ENCODE data around the gene KRTAP23-1. TPM values are rescaled to one million over a fixed set of nuclear protein-coding genes. Genes with fewer than 3 reads are reported as not detected.

The KRTAP23-1 gene
- total RNA-seq, 1 experiment from 2014 or later, result not detected

DNA sequence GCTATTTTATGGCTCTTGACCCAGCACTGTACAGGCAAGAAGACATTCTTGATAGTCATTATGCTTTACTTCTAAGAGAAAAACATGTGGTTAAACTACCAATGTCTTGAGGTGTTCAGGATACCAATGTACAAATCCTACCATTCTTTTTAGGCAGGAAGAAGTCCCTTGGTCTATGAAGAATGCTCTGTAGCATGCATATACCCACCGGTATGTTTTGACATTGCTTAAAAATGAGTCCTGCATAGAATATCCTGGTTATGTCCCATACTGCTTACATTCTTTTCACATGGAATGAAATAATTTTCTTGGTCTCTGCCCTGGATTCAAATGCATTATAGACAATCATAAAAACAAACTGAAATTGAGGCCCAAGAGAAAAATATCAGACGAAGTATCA lies 15.7 kb downstream of the KRTAP23-1 start (continued):
- TF ChIP-seq, protein P1, sequence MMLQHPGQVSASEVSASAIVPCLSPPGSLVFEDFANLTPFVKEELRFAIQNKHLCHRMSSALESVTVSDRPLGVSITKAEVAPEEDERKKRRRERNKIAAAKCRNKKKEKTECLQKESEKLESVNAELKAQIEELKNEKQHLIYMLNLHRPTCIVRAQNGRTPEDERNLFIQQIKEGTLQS (CRISPR knock-in tag; conservative IDR thresholded peaks at IDR 0.05), result no peak
- TF ChIP-seq RORB (CRISPR knock-in tag; IDR thresholded peaks at IDR 0.05) (no peak), ZNF263 (CRISPR knock-in tag; IDR thresholded peaks at IDR 0.05; ENCODE audit: low read depth) (no peak)
- TF ChIP-seq, protein P2, sequence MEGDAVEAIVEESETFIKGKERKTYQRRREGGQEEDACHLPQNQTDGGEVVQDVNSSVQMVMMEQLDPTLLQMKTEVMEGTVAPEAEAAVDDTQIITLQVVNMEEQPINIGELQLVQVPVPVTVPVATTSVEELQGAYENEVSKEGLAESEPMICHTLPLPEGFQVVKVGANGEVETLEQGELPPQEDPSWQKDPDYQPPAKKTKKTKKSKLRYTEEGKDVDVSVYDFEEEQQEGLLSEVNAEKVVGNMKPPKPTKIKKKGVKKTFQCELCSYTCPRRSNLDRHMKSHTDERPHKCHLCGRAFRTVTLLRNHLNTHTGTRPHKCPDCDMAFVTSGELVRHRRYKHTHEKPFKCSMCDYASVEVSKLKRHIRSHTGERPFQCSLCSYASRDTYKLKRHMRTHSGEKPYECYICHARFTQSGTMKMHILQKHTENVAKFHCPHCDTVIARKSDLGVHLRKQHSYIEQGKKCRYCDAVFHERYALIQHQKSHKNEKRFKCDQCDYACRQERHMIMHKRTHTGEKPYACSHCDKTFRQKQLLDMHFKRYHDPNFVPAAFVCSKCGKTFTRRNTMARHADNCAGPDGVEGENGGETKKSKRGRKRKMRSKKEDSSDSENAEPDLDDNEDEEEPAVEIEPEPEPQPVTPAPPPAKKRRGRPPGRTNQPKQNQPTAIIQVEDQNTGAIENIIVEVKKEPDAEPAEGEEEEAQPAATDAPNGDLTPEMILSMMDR (IDR thresholded peaks at IDR 0.05), result no peak

DNA sequence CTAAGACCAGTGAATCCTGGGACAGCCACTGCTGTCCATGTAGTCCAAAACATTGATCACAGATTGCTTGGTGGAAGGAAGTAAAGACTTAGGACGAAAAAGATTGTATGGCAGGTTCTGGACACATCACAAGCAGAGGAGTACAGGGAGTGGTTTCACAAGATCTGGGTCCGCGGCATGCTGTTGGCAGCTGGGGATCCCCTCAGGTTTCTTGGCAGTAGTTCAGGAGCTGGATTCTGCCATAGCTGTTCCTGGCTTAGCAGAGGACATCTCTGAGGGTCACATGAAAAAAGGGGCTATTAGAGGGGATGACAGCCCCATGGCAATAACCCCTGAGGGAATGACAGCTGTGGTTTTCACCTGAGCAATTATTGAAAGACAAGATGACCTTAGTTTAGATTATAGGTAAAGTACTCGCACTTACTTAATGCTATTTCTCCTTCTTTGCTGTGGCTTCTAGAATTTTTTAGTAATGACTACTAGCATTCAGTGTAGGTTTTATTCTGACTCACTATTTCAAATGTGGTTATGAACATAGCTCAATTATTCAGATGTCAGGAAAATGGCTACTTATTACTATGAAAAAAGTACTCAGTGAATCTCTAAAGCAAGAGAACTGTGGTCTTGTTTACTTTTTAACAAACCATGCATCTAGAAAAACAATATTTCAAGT lies 19.1 kb downstream of the KRTAP23-1 start:
- POLR2A ChIA-PET, result no interaction called here

DNA sequence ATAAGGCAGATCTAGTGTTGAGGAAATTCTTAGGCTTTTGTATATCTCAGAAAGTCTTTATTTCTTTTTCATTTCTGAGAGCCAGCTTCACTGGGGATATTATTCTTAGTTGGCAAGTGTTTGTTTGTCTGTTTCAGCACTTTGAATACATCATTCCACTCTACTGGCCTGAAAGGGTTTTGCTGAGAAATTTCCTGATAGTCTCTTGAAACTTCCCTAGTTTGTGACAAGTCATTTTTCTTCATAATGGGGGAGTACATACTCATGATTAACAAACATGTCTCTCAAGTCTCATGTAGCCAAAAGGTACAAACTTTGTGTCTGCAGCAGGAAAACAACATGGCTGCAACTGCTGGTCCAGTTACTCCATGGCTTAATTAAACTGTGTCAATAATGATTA lies 22.0 kb downstream of the KRTAP23-1 start:
- no peaks in the 10 kb centered on the region for H3K27me3 Mint-ChIP-seq (ENCODE audit: low read depth)
- no peak overlapping the region for H3K4me3 Mint-ChIP-seq
- peaks cover 32% of the 10 kb centered on the region for H3K9me3 Mint-ChIP-seq
- H3K4me1 Mint-ChIP-seq, result 0 out of 2 replicates have a peak, but pooled peaks cover 4% of the 10 kb centered on the region
- H3K27ac Mint-ChIP-seq, result no peak overlapping the region
- CTCF ChIA-PET, result no interaction called here
- no peak for ATAC-seq
- no peak for DNase-seq (ENCODE audit: low spot score)
- POLR2A ChIA-PET, result no interaction called here
- H3K36me3 Mint-ChIP-seq, result peaks cover 3% of the 10 kb centered on the region; the same call in 1 of the 2 replicates
- TF ChIP-seq, protein P3, sequence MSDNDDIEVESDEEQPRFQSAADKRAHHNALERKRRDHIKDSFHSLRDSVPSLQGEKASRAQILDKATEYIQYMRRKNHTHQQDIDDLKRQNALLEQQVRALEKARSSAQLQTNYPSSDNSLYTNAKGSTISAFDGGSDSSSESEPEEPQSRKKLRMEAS (CRISPR knock-in tag; IDR thresholded peaks at IDR 0.05), result no peak
- no peak for TF ChIP-seq ESRRA (CRISPR knock-in tag; IDR thresholded peaks at IDR 0.05; ENCODE audit: borderline replicate concordance)
- TF ChIP-seq, protein P4, sequence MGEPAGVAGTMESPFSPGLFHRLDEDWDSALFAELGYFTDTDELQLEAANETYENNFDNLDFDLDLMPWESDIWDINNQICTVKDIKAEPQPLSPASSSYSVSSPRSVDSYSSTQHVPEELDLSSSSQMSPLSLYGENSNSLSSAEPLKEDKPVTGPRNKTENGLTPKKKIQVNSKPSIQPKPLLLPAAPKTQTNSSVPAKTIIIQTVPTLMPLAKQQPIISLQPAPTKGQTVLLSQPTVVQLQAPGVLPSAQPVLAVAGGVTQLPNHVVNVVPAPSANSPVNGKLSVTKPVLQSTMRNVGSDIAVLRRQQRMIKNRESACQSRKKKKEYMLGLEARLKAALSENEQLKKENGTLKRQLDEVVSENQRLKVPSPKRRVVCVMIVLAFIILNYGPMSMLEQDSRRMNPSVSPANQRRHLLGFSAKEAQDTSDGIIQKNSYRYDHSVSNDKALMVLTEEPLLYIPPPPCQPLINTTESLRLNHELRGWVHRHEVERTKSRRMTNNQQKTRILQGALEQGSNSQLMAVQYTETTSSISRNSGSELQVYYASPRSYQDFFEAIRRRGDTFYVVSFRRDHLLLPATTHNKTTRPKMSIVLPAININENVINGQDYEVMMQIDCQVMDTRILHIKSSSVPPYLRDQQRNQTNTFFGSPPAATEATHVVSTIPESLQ (CRISPR knock-in tag; IDR thresholded peaks at IDR 0.05), result no peak
- TF ChIP-seq GRHL2 (CRISPR knock-in tag; IDR thresholded peaks at IDR 0.05; ENCODE audit: insufficient replicate concordance, severe bottlenecking), result no peak
- TF ChIP-seq, protein P5, sequence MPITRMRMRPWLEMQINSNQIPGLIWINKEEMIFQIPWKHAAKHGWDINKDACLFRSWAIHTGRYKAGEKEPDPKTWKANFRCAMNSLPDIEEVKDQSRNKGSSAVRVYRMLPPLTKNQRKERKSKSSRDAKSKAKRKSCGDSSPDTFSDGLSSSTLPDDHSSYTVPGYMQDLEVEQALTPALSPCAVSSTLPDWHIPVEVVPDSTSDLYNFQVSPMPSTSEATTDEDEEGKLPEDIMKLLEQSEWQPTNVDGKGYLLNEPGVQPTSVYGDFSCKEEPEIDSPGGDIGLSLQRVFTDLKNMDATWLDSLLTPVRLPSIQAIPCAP (CRISPR knock-in tag; IDR thresholded peaks at IDR 0.05), result no peak
- TF ChIP-seq TP53 (CRISPR knock-in tag; IDR thresholded peaks at IDR 0.05), result no peak
- TF ChIP-seq OVOL2 (CRISPR knock-in tag; IDR thresholded peaks at IDR 0.05; ENCODE audit: borderline replicate concordance), result no peak
- TF ChIP-seq NFATC4 (CRISPR knock-in tag; IDR thresholded peaks at IDR 0.05), result no peak
- TF ChIP-seq, protein P6, sequence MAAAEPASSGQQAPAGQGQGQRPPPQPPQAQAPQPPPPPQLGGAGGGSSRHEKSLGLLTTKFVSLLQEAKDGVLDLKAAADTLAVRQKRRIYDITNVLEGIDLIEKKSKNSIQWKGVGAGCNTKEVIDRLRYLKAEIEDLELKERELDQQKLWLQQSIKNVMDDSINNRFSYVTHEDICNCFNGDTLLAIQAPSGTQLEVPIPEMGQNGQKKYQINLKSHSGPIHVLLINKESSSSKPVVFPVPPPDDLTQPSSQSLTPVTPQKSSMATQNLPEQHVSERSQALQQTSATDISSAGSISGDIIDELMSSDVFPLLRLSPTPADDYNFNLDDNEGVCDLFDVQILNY (CRISPR knock-in tag; IDR thresholded peaks at IDR 0.05), result no peak
- TF ChIP-seq FOXP1 (CRISPR knock-in tag; IDR thresholded peaks at IDR 0.05; ENCODE audit: borderline replicate concordance), result no peak
- TF ChIP-seq ZNF317 (CRISPR knock-in tag; IDR thresholded peaks at IDR 0.05; ENCODE audit: borderline replicate concordance, low read depth), result no peak

More for the DNA sequence above, 19.1 kb downstream of the KRTAP23-1 start:
- no peak for TF ChIP-seq ZNF121 (CRISPR knock-in tag; IDR thresholded peaks at IDR 0.05)
- TF ChIP-seq FOXJ3 (CRISPR knock-in tag; IDR thresholded peaks at IDR 0.05; ENCODE audit: borderline replicate concordance), result no peak
- no peak for TF ChIP-seq ETV6 (CRISPR knock-in tag; IDR thresholded peaks at IDR 0.05)
- TF ChIP-seq, protein P7, sequence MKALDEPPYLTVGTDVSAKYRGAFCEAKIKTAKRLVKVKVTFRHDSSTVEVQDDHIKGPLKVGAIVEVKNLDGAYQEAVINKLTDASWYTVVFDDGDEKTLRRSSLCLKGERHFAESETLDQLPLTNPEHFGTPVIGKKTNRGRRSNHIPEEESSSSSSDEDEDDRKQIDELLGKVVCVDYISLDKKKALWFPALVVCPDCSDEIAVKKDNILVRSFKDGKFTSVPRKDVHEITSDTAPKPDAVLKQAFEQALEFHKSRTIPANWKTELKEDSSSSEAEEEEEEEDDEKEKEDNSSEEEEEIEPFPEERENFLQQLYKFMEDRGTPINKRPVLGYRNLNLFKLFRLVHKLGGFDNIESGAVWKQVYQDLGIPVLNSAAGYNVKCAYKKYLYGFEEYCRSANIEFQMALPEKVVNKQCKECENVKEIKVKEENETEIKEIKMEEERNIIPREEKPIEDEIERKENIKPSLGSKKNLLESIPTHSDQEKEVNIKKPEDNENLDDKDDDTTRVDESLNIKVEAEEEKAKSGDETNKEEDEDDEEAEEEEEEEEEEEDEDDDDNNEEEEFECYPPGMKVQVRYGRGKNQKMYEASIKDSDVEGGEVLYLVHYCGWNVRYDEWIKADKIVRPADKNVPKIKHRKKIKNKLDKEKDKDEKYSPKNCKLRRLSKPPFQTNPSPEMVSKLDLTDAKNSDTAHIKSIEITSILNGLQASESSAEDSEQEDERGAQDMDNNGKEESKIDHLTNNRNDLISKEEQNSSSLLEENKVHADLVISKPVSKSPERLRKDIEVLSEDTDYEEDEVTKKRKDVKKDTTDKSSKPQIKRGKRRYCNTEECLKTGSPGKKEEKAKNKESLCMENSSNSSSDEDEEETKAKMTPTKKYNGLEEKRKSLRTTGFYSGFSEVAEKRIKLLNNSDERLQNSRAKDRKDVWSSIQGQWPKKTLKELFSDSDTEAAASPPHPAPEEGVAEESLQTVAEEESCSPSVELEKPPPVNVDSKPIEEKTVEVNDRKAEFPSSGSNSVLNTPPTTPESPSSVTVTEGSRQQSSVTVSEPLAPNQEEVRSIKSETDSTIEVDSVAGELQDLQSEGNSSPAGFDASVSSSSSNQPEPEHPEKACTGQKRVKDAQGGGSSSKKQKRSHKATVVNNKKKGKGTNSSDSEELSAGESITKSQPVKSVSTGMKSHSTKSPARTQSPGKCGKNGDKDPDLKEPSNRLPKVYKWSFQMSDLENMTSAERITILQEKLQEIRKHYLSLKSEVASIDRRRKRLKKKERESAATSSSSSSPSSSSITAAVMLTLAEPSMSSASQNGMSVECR (CRISPR knock-in tag; IDR thresholded peaks at IDR 0.05; ENCODE audit: borderline replicate concordance), result no peak
- no peak for TF ChIP-seq NR2C2 (CRISPR knock-in tag; IDR thresholded peaks at IDR 0.05)
- TF ChIP-seq, protein P6 (CRISPR knock-in tag; IDR thresholded peaks at IDR 0.05), result no peak
- no peak for TF ChIP-seq FOXP1 (CRISPR knock-in tag; IDR thresholded peaks at IDR 0.05; ENCODE audit: borderline replicate concordance)
- H3K36me3 Mint-ChIP-seq, result peaks cover 3% of the 10 kb centered on the region; the same call in 1 of the 2 replicates
- DNase-seq (ENCODE audit: low spot score) (no peak), ATAC-seq (no peak)
- 0 out of 2 replicates have a peak, but pooled peaks cover 4% of the 10 kb centered on the region for H3K4me1 Mint-ChIP-seq
- H3K27ac Mint-ChIP-seq, result no peak overlapping the region
- CTCF ChIA-PET, result interaction anchor here (1.1 to 1.3 kb wide), 2 partner anchors 61 to 104 kb away, joined by 3 read pairs; no protein-coding TSS in a partner anchor
- H3K9me3 Mint-ChIP-seq, result peaks cover 31% of the 10 kb centered on the region
- no peaks in the 10 kb centered on the region for H3K27me3 Mint-ChIP-seq (ENCODE audit: low read depth)
- H3K4me3 Mint-ChIP-seq, result no peak overlapping the region
